ENCODE results near the gene BIK.
"Not testable (repeated sequence)": the region's sequence is repeated elsewhere in the genome, so short reads cannot be mapped to it uniquely, and the experiment has no call there.

The BIK gene

GRCh38 chr22:43142880-43143562 lies 32.5 kb downstream of the BIK start, which contains the start of gene MCAT:
TSS of gene MCAT (minus strand) at chr22:43143398. CDS start at chr22:43143348, 50 bp downstream.
- peak; percentile 25 for DNase-seq

DNA sequence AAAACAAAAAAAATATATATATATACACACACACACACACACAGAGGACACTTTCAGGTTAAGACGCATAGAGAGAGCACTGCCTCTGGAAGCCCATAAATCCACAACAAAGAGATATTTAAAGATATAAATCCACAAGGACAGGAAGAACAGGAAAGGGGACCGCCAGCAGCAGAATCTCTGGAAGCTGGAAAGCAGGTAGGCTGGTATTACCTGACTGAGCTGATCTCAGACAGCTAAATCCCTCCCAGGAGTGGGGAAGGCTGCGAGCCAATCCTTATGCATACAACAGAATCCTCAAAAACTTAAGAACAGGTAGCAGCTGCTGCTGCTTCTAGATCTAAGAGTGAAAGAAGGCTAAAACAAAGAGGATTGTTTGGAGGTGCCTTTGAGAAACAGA lies 34.4 kb downstream of the BIK start:
- no peak for DNase-seq

DNA sequence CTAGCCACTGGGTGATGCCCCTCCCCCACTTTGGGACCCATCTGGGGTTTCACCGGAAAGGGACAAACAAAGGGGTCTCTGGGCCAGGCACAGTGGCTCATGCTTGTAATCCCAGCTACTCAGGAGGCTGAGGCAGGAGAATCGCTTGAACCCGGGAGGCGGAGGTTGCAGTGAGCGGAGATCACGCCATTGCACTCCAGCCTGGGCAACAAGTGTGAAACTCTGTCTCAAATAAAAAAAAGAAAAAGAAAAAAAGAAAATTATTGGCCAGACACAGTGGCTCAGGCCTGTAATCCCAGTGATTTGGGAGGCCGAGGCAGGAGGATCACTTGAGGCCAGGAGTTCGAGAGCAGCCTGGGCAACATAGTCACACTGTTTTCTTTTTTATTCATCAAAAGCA lies 34.8 kb downstream of the BIK start:
- not testable (repeated sequence) for DNase-seq

GRCh38 chr22:43146332-43146731 lies 35.8 kb downstream of the BIK start:
- DNase-seq, result not testable (repeated sequence)

GRCh38 chr22:43147821-43148220 lies 37.3 kb downstream of the BIK start:
- no peak for DNase-seq

DNA sequence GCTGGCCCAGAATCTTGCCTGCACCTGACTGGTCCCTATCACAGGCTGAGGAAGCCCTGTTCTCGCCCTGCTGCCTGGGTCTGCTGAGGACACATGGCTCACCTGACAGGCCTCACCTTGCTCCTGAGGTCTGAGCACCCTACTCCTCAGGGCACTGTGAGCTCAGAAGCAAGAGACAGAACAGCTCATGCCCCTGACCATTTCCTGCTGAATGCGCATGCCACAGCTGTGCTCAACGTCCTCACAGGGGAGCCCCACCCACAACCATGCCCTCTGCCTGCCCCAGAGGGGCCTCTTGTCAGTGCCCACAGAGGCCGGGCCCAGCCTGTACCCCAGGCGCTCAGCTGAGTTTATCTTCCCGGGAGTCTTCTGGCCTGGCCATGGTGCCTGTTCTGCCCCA lies 38.0 kb downstream of the BIK start:
- no peak for DNase-seq

GRCh38 chr22:43150731-43151206 lies 40.2 kb downstream of the BIK start:
- no peak for DNase-seq

- no peak for DNase-seq
These were observed 40.9 kb downstream of the BIK start, which contains the start of gene TSPO for GRCh38 chr22:43151251-43152002. TSS of gene TSPO (plus strand) at chr22:43151559. CDS start at chr22:43159239, 7,680 bp downstream.

- no peak for DNase-seq
These were observed 41.4 kb downstream of the BIK start for GRCh38 chr22:43152003-43152356.

GRCh38 chr22:43152357-43153071 lies 42.0 kb downstream of the BIK start:
- no peak for DNase-seq

DNA sequence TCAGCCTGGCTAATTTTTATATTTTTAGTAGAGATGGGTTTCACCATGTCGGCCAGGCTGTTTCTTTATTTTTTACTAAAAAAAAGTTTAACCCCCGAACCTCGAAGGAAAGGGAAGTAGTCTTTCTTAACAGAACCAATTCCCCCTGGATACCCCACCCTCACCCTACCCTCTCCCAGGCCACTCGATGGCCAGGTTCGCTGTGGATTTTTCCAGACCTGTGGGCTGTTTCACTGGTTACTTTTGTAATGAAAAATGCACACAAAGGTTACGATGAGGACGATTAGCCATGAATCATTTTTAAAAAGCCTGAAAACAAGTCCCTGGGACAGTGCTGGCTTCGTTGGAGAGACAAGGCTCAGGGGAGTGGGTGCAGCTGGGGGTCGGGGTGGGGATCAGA lies 43.3 kb downstream of the BIK start:
- no peak for DNase-seq

GRCh38 chr22:43154887-43155536 lies 44.5 kb downstream of the BIK start:
- DNase-seq, result no peak

DNA sequence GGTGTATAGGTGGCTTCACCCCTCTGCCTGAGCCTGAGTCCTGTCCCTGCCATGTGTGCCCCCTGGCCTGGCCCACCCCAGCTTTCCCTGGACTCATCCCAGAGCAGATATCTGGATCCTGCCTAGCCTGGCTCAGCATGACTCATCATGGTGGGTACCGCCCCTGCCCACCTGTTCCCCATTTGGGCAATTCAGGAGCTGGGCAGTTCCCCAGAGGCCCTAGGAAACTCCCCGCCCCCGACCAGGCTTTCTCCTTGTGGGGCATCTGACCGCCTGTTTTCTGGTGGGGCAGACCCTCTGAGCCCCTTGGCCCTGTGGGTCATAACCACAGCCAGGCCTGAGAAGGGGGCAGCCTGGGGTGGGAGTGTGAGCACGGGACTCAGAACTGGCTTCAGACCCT lies 45.2 kb downstream of the BIK start:
- DNase-seq, result no peak

DNA sequence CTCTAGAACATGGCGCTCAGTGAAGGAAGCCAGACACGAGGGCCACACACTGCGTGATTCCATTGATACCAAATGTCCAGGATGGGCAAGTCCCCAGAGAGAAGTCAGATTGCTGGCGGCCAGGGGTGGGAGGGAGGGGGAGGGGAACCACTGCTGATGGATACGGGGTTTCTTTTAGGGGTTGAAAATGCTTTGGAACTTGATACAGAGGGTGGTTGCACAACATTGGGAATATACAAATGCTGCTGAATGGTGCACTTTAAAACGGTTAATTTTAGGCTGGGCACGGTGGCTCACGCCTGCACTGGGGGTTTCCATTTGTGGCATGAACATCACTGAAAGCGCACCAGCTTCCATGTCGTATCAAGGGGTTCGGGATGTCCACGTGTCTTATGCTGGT lies 45.9 kb downstream of the BIK start:
- no peak for DNase-seq

DNA sequence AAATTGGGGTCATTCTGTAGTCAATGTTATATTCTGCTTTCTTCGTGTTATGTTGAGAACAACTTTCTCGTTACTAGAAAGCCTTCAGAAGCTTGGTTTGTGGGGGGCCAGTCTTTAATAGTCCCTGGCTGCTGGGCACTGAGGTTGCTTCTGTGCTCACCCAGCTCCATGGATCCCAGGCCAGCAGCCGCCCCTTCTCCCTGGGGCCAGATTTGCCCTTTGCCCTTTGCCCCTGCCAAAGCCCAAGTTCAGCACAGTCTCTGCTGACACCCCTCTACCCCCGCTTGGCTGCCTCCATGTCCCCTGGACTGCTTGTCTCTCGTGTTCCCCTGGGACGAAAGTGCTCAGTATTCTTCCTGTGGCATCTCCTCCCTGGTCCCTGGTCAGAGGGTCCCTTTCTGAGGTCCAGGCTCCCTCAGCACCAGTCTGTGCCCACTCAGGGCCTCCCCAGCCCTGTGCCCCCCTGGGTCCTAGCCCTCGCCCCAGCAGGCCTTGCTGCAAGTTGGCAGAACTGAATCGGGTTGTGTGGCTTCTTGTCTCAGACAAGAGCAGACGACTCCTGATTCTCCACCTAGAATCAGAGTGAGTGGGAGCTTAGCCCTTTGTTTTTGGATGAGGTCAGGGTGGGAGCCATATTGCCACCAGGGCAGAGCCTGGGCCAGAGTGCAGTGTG lies 47.5 kb downstream of the BIK start:
- DNase-seq, result no peak

GRCh38 chr22:43158778-43159483 lies 48.4 kb downstream of the BIK start:
- DNase-seq, result no peak

DNA sequence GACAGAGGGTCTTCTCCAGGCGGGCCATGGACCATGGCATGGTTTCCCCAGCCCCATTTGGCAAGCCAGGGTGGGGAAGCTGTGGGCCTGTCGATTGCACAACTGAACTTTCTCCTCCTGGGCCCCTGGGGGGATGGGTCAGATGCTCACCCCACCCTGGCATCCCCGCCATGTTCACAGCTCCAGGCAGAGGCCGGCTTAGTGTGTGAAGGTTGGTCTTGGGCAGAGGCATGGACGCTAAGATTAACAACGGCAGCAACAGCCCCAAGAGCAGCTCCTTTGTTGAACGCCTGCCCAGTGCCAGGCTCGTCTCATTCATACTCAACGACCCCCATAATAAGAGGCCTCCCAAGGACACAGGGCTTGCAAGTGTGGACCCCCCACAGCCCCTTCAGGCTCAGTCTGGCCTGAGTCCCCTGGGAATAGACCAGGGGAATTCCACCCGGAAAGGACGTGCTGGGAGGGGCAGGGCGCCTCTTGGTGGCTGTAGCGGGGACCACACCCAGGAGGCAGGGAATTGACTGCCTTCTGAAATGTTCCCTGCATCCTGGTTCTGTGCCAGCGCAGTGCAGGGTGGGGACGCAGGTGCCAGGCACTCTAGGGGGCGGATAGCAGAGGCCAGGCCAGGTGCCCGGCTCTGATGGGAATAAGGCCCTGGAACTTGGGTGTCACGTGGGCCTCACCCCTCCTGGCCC lies 49.1 kb downstream of the BIK start:
- no peak for DNase-seq

- no peak for DNase-seq
These were observed 50.1 kb downstream of the BIK start for GRCh38 chr22:43160497-43161126.

GRCh38 chr22:43162412-43163150 lies 52.0 kb downstream of the BIK start:
- DNase-seq, result no peak

DNA sequence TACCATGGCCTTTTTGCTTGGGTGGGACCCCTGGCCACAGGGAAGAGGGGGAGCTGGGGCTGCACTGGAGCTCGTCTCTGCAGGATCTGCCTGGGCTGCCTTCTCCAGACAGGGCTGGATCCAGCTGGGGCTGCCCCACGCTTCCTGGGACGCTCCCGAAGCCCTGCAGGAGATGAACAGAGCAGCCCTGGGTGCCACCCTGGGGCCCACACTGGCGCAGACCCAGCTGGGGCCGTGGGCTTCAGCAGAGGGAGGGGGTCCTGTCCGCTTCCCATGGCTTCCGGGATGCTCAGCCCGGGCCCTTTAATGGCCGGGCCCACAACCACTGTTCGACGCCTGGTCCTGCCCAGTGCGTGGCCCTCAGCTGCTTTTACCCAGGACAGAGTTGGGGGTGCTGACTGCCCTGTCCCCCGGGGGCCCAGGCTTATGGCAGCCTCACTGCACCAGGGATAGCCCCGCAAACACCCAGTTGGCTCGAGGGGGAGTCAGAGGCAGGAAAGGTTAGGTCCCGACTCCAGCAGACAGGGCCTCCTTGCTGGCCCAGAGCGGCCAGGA lies 52.8 kb downstream of the BIK start:
- DNase-seq, result no peak

Data from NCI-H1092 (cell line).